HG03097 (cell line): ENCODE measurements around the gene RIOK3.

ENCODE experiments used
- ATAC-seq: cut with Tn5 transposase; IDR thresholded peaks from one replicate; pipeline ENCODE4 v1.9.1; 2021; ENCODE audit not compliant: unreplicated experiment, low FRiP score

RIOK3 gene

GRCh38 chr18:23526501-23527063 lies 73.5 kb downstream of the RIOK3 start:
- no peak for ATAC-seq

GRCh38 chr18:23528580-23529472 lies 75.7 kb downstream of the RIOK3 start:
- no peak for ATAC-seq

GRCh38 chr18:23529604-23530003 lies 76.5 kb downstream of the RIOK3 start:
- ATAC-seq = no peak

- no peak for ATAC-seq
These were observed 77.1 kb downstream of the RIOK3 start for GRCh38 chr18:23530195-23530594.

- no peak for ATAC-seq
These were observed 78.8 kb downstream of the RIOK3 start for GRCh38 chr18:23531912-23532311.
